ENCODE results near the gene HYDIN.

DNA sequence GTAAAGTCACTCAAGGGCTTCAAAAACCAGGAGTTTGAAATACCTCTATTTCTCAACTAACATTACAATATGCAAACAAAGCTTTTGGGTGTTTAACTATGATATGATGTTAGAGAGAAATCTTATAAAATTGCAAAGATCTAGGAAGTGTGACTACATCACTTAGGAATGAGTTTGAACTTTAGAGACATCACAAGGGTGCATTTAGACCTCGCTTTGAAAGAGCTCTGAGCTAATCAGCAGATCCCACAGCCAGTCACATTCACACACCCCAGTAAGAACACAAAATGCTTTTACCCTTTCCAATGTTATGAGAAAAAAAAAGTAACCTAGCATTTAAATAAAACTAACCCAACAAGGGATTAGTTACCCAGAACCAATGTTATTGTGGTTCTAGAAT is 45.2 kb downstream of the HYDIN start:
- TF ChIP-seq, protein P1, sequence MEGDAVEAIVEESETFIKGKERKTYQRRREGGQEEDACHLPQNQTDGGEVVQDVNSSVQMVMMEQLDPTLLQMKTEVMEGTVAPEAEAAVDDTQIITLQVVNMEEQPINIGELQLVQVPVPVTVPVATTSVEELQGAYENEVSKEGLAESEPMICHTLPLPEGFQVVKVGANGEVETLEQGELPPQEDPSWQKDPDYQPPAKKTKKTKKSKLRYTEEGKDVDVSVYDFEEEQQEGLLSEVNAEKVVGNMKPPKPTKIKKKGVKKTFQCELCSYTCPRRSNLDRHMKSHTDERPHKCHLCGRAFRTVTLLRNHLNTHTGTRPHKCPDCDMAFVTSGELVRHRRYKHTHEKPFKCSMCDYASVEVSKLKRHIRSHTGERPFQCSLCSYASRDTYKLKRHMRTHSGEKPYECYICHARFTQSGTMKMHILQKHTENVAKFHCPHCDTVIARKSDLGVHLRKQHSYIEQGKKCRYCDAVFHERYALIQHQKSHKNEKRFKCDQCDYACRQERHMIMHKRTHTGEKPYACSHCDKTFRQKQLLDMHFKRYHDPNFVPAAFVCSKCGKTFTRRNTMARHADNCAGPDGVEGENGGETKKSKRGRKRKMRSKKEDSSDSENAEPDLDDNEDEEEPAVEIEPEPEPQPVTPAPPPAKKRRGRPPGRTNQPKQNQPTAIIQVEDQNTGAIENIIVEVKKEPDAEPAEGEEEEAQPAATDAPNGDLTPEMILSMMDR (IDR thresholded peaks at IDR 0.05), result no peak
- TF ChIP-seq POLR2A (IDR thresholded peaks at IDR 0.05) (no peak), EP300 (IDR thresholded peaks at IDR 0.05) (no peak), POLR2AphosphoS5 (IDR thresholded peaks at IDR 0.05) (no peak)

Measured in suprapubic skin (tissue), 4 donors.